Astrocyte (in vitro differentiated cells and primary cell): ENCODE results near the gene KCNK5.

Experiments used
- EZH2 ChIP-seq: IDR thresholded peaks from 2 replicates; pipeline ENCODE4 v1.6.1; 2012; ENCODE audit warnings: mild to moderate bottlenecking, low read length, inconsistent platforms; ENCODE audit not compliant: insufficient read depth
- TF ChIP-seq, protein P1 (sequence below): IDR thresholded peaks from 2 replicates; pipeline ENCODE4 v1.5.1; 2011; ENCODE audit warnings: low read depth, mild to moderate bottlenecking, inconsistent platforms, low read length, moderate library complexity; ENCODE audit not compliant: insufficient read depth

DNA sequence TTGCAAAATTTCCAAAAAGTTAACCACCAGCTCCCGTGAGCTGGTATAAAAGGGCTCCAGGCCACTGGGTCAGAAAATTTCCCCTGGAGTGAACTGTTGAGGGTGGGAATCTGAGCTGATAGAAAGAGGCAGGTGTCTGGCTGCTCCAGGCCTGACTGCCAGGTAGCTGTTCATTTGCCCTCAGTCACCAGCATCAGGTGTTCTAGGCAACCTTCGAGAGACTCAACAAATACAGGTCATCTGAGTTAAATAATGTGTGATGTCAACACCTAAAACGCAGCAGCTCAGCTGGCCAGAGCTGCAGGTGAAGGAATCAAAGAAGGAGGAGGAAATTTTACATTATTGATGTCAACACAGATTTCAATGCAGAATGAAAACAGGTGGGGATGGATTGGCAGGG, 46.7 kb downstream of the KCNK5 start:
- TF ChIP-seq, protein P1, sequence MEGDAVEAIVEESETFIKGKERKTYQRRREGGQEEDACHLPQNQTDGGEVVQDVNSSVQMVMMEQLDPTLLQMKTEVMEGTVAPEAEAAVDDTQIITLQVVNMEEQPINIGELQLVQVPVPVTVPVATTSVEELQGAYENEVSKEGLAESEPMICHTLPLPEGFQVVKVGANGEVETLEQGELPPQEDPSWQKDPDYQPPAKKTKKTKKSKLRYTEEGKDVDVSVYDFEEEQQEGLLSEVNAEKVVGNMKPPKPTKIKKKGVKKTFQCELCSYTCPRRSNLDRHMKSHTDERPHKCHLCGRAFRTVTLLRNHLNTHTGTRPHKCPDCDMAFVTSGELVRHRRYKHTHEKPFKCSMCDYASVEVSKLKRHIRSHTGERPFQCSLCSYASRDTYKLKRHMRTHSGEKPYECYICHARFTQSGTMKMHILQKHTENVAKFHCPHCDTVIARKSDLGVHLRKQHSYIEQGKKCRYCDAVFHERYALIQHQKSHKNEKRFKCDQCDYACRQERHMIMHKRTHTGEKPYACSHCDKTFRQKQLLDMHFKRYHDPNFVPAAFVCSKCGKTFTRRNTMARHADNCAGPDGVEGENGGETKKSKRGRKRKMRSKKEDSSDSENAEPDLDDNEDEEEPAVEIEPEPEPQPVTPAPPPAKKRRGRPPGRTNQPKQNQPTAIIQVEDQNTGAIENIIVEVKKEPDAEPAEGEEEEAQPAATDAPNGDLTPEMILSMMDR: no peak
- TF ChIP-seq EZH2: no peak
